Fibroblast of lung (primary cell): ENCODE results near the gene DCLK2.

ENCODE experiments used
- CTCF ChIP-seq, 2 donors: IDR thresholded peaks in 1 of 2; conservative IDR thresholded peaks in 1 of 2; 1 replicate in 1 of 2; 2 replicates in 1 of 2; pipeline ENCODE4 v1.5.1; 2011 to 2012; ENCODE audit warnings: low read length in 2 of 2, control low read depth in 1 of 2, inconsistent platforms in 1 of 2, low read depth in 1 of 2, mild to moderate bottlenecking in 1 of 2
- EZH2 ChIP-seq: IDR thresholded peaks from 2 replicates; pipeline ENCODE4 v1.5.1; 2012; ENCODE audit warnings: low read length, control low read depth, mild to moderate bottlenecking; ENCODE audit errors: missing control alignments

- TF ChIP-seq CTCF (conservative IDR thresholded peaks at IDR 0.05 in 1 of 2, IDR thresholded peaks at IDR 0.05 in 1 of 2; ENCODE audit: low read depth in 1 of 2, low read length in 2 of 2) = peak; percentile 94 to 96
- no peak for TF ChIP-seq EZH2
Observed at GRCh38 chr4:150242820-150243458, 164.7 kb downstream of the DCLK2 start.
